Neural progenitor cell (in vitro differentiated cells): ENCODE measurements around the gene PRRC2A. TPM values are rescaled to one million over a fixed set of nuclear protein-coding genes. Genes with fewer than 3 reads are reported as not detected.

Experiments used
- DNase-seq: peaks from one replicate; pipeline ENCODE4 v3.0.0-alpha.2; 2016; ENCODE audit warnings: low spot score
- H2AFZ ChIP-seq: fragments of 200-600 bp; sonication (generic); replicated peaks from 2 replicates; pipeline ENCODE4 v1.6.1; 2016; ENCODE audit warnings: antibody characterized with exemption
- H3F3A ChIP-seq: fragments of 200-600 bp; sonication (generic); 2 replicates; pipeline ENCODE4 v1.6.1; 2016; ENCODE audit warnings: antibody characterized with exemption, low read depth
- H3K27ac ChIP-seq: fragments of 200-600 bp; sonication (generic); 2 replicates; pipeline ENCODE4 v1.5.1; 2016; ENCODE audit warnings: mild to moderate bottlenecking
- H3K27me3 ChIP-seq: fragments of 200-600 bp; sonication (generic); 2 replicates; pipeline ENCODE4 v1.6.1; 2016; ENCODE audit warnings: mild to moderate bottlenecking, moderate library complexity
- H3K36me3 ChIP-seq: fragments of 200-600 bp; sonication (generic); 2 replicates; pipeline ENCODE4 v1.5.1; 2016
- H3K4me1 ChIP-seq: fragments of 200-600 bp; sonication (generic); 2 replicates; pipeline ENCODE4 v1.6.1; 2016; ENCODE audit warnings: mixed run types
- H3K4me2 ChIP-seq: fragments of 200-600 bp; sonication (generic); 2 replicates; pipeline ENCODE4 v1.6.1; 2016
- H3K4me3 ChIP-seq: fragments of 200-600 bp; sonication (generic); 2 replicates; pipeline ENCODE4 v1.5.1; 2016
- H3K79me2 ChIP-seq: fragments of 200-600 bp; sonication (generic); 2 replicates; pipeline ENCODE4 v1.6.1; 2016; ENCODE audit warnings: low read depth
- H3K9ac ChIP-seq: fragments of 200-600 bp; sonication (generic); 2 replicates; pipeline ENCODE4 v1.6.1; 2016
- H3K9me3 ChIP-seq: fragments of 200-600 bp; sonication (generic); 2 replicates; pipeline ENCODE4 v1.5.1; 2016; ENCODE audit warnings: low read depth
- H4K20me1 ChIP-seq: fragments of 200-600 bp; sonication (generic); 2 replicates; pipeline ENCODE4 v1.6.1; 2016; ENCODE audit warnings: low read depth
- H3K27ac Mint-ChIP-seq: 3 replicates; pipeline ENCODE4 v1.8.0; 2021; ENCODE audit warnings: mixed read lengths
- H3K27me3 Mint-ChIP-seq: 2 replicates; pipeline ENCODE4 v1.8.0; 2022; ENCODE audit warnings: low read depth, mild to moderate bottlenecking, inconsistent platforms, moderate library complexity, mixed read lengths; ENCODE audit not compliant: insufficient read depth
- H3K36me3 Mint-ChIP-seq: 3 replicates; pipeline ENCODE4 v1.8.0; 2021; ENCODE audit warnings: mixed read lengths
- H3K4me1 Mint-ChIP-seq: 3 replicates; pipeline ENCODE4 v1.8.0; 2021; ENCODE audit warnings: mixed read lengths
- H3K4me3 Mint-ChIP-seq: 3 replicates; pipeline ENCODE4 v1.8.0; 2021; ENCODE audit warnings: mild to moderate bottlenecking, moderate library complexity, mixed read lengths
- H3K9me3 Mint-ChIP-seq: 3 replicates; pipeline ENCODE4 v1.8.0; 2020; ENCODE audit warnings: mixed read lengths
- CTCF ChIP-seq: fragments of 200-600 bp; sonication (generic); IDR thresholded peaks from 2 replicates; pipeline ENCODE4 v1.5.1; 2017; ENCODE audit warnings: antibody characterized with exemption, mild to moderate bottlenecking
- EZH2 ChIP-seq: fragments of 200-600 bp; sonication (generic); IDR thresholded peaks from 2 replicates; pipeline ENCODE4 v1.6.1; 2017; ENCODE audit warnings: antibody characterized with exemption, mild to moderate bottlenecking, moderate library complexity
- EZH2phosphoT487 ChIP-seq: fragments of 200-600 bp; sonication (generic); IDR thresholded peaks from 2 replicates; pipeline ENCODE4 v1.6.1; 2017; ENCODE audit warnings: antibody characterized with exemption
- total RNA-seq: library from RNA; depleted of rRNA; stranded (reverse); fragments of >200 nt; gene quantifications from 2 replicates; pipeline ENCODE4 v1.2.3, GENCODE V29; 2015; ENCODE audit warnings: low replicate concordance

PRRC2A gene
- total RNA-seq, 1 donor from 2014 or later: 55.5 TPM

GRCh38 chr6:31676322-31676903, 55.9 kb downstream of the PRRC2A start:
- Histone ChIP-seq H3K4me3 (no peak overlapping the region), H2AFZ (no peak overlapping the region), H4K20me1 (no peaks in the 10 kb centered on the region), H3K4me2 (no peak overlapping the region), H3K27me3 (peaks cover 7% of the 10 kb centered on the region), H3K9ac (no peak overlapping the region), H3K9me3 (no peaks in the 10 kb centered on the region), H3F3A (peaks cover 6% of the 10 kb centered on the region), H3K36me3 (no peaks in the 10 kb centered on the region), H3K4me1 (peaks cover under 1% of the 10 kb centered on the region), H3K27ac (no peak overlapping the region), H3K79me2 (no peaks in the 10 kb centered on the region)
- H3K27ac Mint-ChIP-seq: no peak overlapping the region
- no peak for TF ChIP-seq EZH2
- TF ChIP-seq CTCF: no peak
- no peak for TF ChIP-seq EZH2phosphoT487
- peaks cover 8% of the 10 kb centered on the region for H3K27me3 Mint-ChIP-seq
- no peak for DNase-seq
- H3K9me3 Mint-ChIP-seq: no peaks in the 10 kb centered on the region
- no peak overlapping the region for H3K4me3 Mint-ChIP-seq
- peaks cover 9% of the 10 kb centered on the region for H3K4me1 Mint-ChIP-seq
- H3K36me3 Mint-ChIP-seq: peaks cover 7% of the 10 kb centered on the region

DNA sequence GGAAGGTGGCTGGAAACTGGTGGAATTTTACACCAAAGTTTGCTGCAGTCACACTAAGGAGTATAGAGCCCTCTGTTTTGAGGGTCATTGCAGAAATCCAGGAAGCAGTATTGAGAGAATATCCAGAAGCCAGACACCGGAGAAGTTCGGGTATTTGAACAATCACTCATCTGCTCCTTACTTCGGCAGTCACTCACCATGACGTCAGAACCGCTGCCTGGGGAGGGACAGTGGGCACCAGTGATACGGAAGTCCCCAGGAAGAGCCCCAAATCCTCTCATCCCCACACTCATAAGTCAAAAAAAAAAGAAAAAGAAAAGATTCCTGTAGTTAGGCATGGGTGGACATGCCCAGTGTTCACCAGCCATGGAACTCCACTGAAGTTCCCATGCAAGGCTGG, 56.4 kb downstream of the PRRC2A start:
- TF ChIP-seq EZH2phosphoT487 (no peak), CTCF (no peak), EZH2 (no peak)
- Histone ChIP-seq H3K9me3 (no peaks in the 10 kb centered on the region), H3K27me3 (peaks cover 12% of the 10 kb centered on the region), H4K20me1 (no peaks in the 10 kb centered on the region), H3K4me3 (no peak overlapping the region), H3K4me1 (peaks cover 4% of the 10 kb centered on the region), H2AFZ (no peak overlapping the region), H3F3A (peaks cover 11% of the 10 kb centered on the region), H3K36me3 (no peaks in the 10 kb centered on the region), H3K4me2 (no peak overlapping the region), H3K27ac (no peak overlapping the region), H3K79me2 (no peaks in the 10 kb centered on the region), H3K9ac (no peak overlapping the region)
- Mint-ChIP-seq H3K36me3 (peaks cover 9% of the 10 kb centered on the region), H3K4me3 (no peak overlapping the region), H3K4me1 (peaks cover 14% of the 10 kb centered on the region), H3K9me3 (no peaks in the 10 kb centered on the region), H3K27ac (no peak overlapping the region), H3K27me3 (peaks cover 12% of the 10 kb centered on the region)
- no peak for DNase-seq

- Mint-ChIP-seq H3K27ac (no peak overlapping the region), H3K4me1 (peaks cover 18% of the 10 kb centered on the region)
Observed at GRCh38 chr6:31677955-31678354, 57.4 kb downstream of the PRRC2A start.

More at GRCh38 chr6:31677955-31678354, 57.4 kb downstream of the PRRC2A start:
- no peak for DNase-seq
- Mint-ChIP-seq H3K27me3 (peaks cover 14% of the 10 kb centered on the region), H3K36me3 (peaks cover 2% of the 10 kb centered on the region), H3K4me3 (no peak overlapping the region), H3K9me3 (no peaks in the 10 kb centered on the region)
- Histone ChIP-seq H3K27ac (no peak overlapping the region), H3K27me3 (peaks cover 21% of the 10 kb centered on the region), H3K4me2 (no peak overlapping the region), H4K20me1 (no peaks in the 10 kb centered on the region), H3K9me3 (no peaks in the 10 kb centered on the region), H3K36me3 (no peaks in the 10 kb centered on the region), H3F3A (peaks cover 22% of the 10 kb centered on the region), H2AFZ (no peak overlapping the region), H3K9ac (no peak overlapping the region), H3K79me2 (no peaks in the 10 kb centered on the region), H3K4me3 (no peak overlapping the region), H3K4me1 (peaks cover 4% of the 10 kb centered on the region)
- no peak for TF ChIP-seq EZH2
- TF ChIP-seq EZH2phosphoT487: no peak
- TF ChIP-seq CTCF: no peak
